H9 (cell line): Measurements from ENCODE around the gene DIO1. TPM values are rescaled to one million over a fixed set of nuclear protein-coding genes. Genes with fewer than 3 reads are reported as not detected.

Experiments
- DNase-seq: peaks from one replicate; pipeline ENCODE4 v3.0.0-alpha.2; 2017
- H2AFZ ChIP-seq: one replicate; pipeline ENCODE4 v1.6.1; 2013; ENCODE audit warnings: mild to moderate bottlenecking, low read length, control low read depth, moderate library complexity
- H2AK5ac ChIP-seq: 2 replicates; pipeline ENCODE4 v1.6.1; 2013; ENCODE audit warnings: low read length, control low read depth, mixed read lengths; ENCODE audit not compliant: insufficient read length
- H2BK120ac ChIP-seq: one replicate; pipeline ENCODE4 v1.6.1; 2013; ENCODE audit warnings: low read depth, mild to moderate bottlenecking, low read length, control low read depth, inconsistent platforms; ENCODE audit not compliant: poor library complexity, severe bottlenecking
- H2BK12ac ChIP-seq: 2 replicates; pipeline ENCODE4 v1.6.1; 2013; ENCODE audit warnings: low read length, control low read depth, mixed read lengths, low read depth; ENCODE audit not compliant: insufficient read length
- H2BK15ac ChIP-seq: 2 replicates; pipeline ENCODE4 v1.6.1; 2013; ENCODE audit warnings: low read depth, low read length, control low read depth
- H2BK20ac ChIP-seq: one replicate; pipeline ENCODE4 v1.6.1; 2013; ENCODE audit warnings: low read depth, mild to moderate bottlenecking, low read length, control low read depth, inconsistent platforms; ENCODE audit not compliant: poor library complexity, severe bottlenecking
- H2BK5ac ChIP-seq: 2 replicates; pipeline ENCODE4 v1.6.1; 2013; ENCODE audit warnings: low read length, control low read depth, mixed read lengths; ENCODE audit not compliant: insufficient read length
- H3K14ac ChIP-seq: 2 replicates; pipeline ENCODE4 v1.6.1; 2013; ENCODE audit warnings: low read length, control low read depth; ENCODE audit not compliant: insufficient read depth
- H3K18ac ChIP-seq: 2 replicates; pipeline ENCODE4 v1.6.1; 2013; ENCODE audit warnings: low read depth, mild to moderate bottlenecking, mixed read lengths, low read length, control low read depth; ENCODE audit not compliant: insufficient read length
- H3K23ac ChIP-seq: 2 replicates; pipeline ENCODE4 v1.6.1; 2013; ENCODE audit warnings: low read length, control low read depth, mixed read lengths, low read depth; ENCODE audit not compliant: insufficient read length
- H3K23me2 ChIP-seq: 2 replicates; pipeline ENCODE4 v1.6.1; 2013; ENCODE audit warnings: low read depth, mild to moderate bottlenecking, mixed read lengths, low read length, control low read depth; ENCODE audit not compliant: insufficient read length, poor library complexity, severe bottlenecking
- H3K27ac ChIP-seq: 2 replicates; pipeline ENCODE4 v1.5.1; 2013; ENCODE audit warnings: low read length, control low read depth, mixed read lengths, low read depth; ENCODE audit not compliant: insufficient read length
- H3K27me3 ChIP-seq: 2 replicates; pipeline ENCODE4 v1.6.1; 2013; ENCODE audit warnings: low read length, control low read depth, inconsistent platforms; ENCODE audit not compliant: insufficient read depth
- H3K4ac ChIP-seq: 2 replicates; pipeline ENCODE4 v1.6.1; 2013; ENCODE audit warnings: low read depth, mild to moderate bottlenecking, control low read depth, inconsistent platforms, low read length, moderate library complexity
- H3K4me1 ChIP-seq: 2 replicates; pipeline ENCODE4 v1.6.1; 2013; ENCODE audit warnings: low read length, control low read depth, inconsistent platforms; ENCODE audit not compliant: insufficient read depth
- H3K4me2 ChIP-seq: 2 replicates; pipeline ENCODE4 v1.6.1; 2013; ENCODE audit warnings: low read length, control low read depth, mixed read lengths; ENCODE audit not compliant: insufficient read length, insufficient read depth
- H3K56ac ChIP-seq: 2 replicates; pipeline ENCODE4 v1.6.1; 2013; ENCODE audit warnings: low read depth, mild to moderate bottlenecking, mixed read lengths, low read length, control low read depth; ENCODE audit not compliant: insufficient read length
- H3K79me1 ChIP-seq: 2 replicates; pipeline ENCODE4 v1.6.1; 2013; ENCODE audit warnings: low read depth, mild to moderate bottlenecking, moderate library complexity, low read length, control low read depth, inconsistent platforms; ENCODE audit not compliant: insufficient read depth, poor library complexity, severe bottlenecking
- H3K79me2 ChIP-seq: 2 replicates; pipeline ENCODE4 v1.6.1; 2013; ENCODE audit warnings: low read length, control low read depth, inconsistent platforms; ENCODE audit not compliant: insufficient read depth
- H3K9ac ChIP-seq: 2 replicates; pipeline ENCODE4 v1.6.1; 2013; ENCODE audit warnings: low read length, control low read depth, mixed read lengths; ENCODE audit not compliant: insufficient read length; ENCODE audit errors: extremely low read depth
- H3K9me3 ChIP-seq: one replicate; pipeline ENCODE4 v1.6.1; 2013; ENCODE audit warnings: low read depth, low read length, inconsistent platforms; ENCODE audit not compliant: control insufficient read depth
- H3T11ph ChIP-seq: one replicate; pipeline ENCODE4 v1.6.1; 2013; ENCODE audit warnings: mild to moderate bottlenecking, low read length, control low read depth, inconsistent platforms
- H4K20me1 ChIP-seq: one replicate; pipeline ENCODE4 v1.6.1; 2013; ENCODE audit not compliant: control insufficient read depth, insufficient read length, insufficient read depth
- H4K5ac ChIP-seq: 2 replicates; pipeline ENCODE4 v1.6.1; 2013; ENCODE audit warnings: low read depth, mild to moderate bottlenecking, mixed read lengths, low read length, control low read depth; ENCODE audit not compliant: insufficient read length
- H4K8ac ChIP-seq: replicated peaks from 2 replicates; pipeline ENCODE4 v1.6.1; 2013; ENCODE audit warnings: low read length, control low read depth, mixed read lengths, low read depth; ENCODE audit not compliant: insufficient read length
- H4K91ac ChIP-seq: 2 replicates; pipeline ENCODE4 v1.6.1; 2013; ENCODE audit warnings: low read depth, mild to moderate bottlenecking, moderate library complexity, mixed read lengths, low read length, control low read depth; ENCODE audit not compliant: insufficient read length
- H3K27ac Mint-ChIP-seq, 3 experiments: 2 replicates in 2 of 3; 3 replicates in 1 of 3; pipeline ENCODE4 v1.8.0; 2020 to 2021; ENCODE audit warnings: mixed read lengths in 3 of 3, mild to moderate bottlenecking in 1 of 3, moderate library complexity in 1 of 3
- H3K27me3 Mint-ChIP-seq: 2 replicates; pipeline ENCODE4 v1.8.0; 2021; ENCODE audit warnings: low read depth, mild to moderate bottlenecking, moderate library complexity, mixed read lengths
- H3K36me3 Mint-ChIP-seq, 3 experiments: 2 replicates in 2 of 3; 3 replicates in 1 of 3; pipeline ENCODE4 v1.8.0; 2020 to 2021; ENCODE audit warnings: low read depth in 3 of 3, mixed read lengths in 3 of 3; ENCODE audit not compliant: insufficient read depth in 1 of 3
- H3K4me1 Mint-ChIP-seq, 2 experiments: 2 replicates each; pipeline ENCODE4 v1.8.0; 2020; ENCODE audit warnings: mixed read lengths in 2 of 2
- H3K4me3 Mint-ChIP-seq, 2 experiments: 2 replicates in 1 of 2; 3 replicates in 1 of 2; pipeline ENCODE4 v1.8.0; 2020 to 2021; ENCODE audit warnings: mild to moderate bottlenecking in 2 of 2, mixed read lengths in 2 of 2, moderate library complexity in 1 of 2
- H3K9me3 Mint-ChIP-seq, 2 experiments: 2 replicates in 1 of 2; 3 replicates in 1 of 2; pipeline ENCODE4 v1.8.0; 2020; ENCODE audit warnings: mild to moderate bottlenecking in 2 of 2, mixed read lengths in 2 of 2, moderate library complexity in 1 of 2
- WGBS: extraction: QIAGEN DNeasy Blood & Tissue Kit; methylation state at CpG from one replicate; pipeline ENCODE4 v1.1.7; 2013; ENCODE audit warnings: missing lambda C conversion rate, low lambda C conversion rate, mixed read lengths; ENCODE audit not compliant: insufficient read length; ENCODE audit errors: extremely low coverage; 5-methylcytosine and 5-hydroxymethylcytosine counted together
- total RNA-seq: library from RNA; stranded (reverse); gene quantifications from 2 replicates; pipeline ENCODE4 v1.2.1, GENCODE V29; 2021
- TF ChIP-seq, protein P1 (sequence below): fragments of 200-600 bp; sonication (generic); conservative IDR thresholded peaks from 3 replicates; pipeline ENCODE4 v1.8.0; 2021; ENCODE audit warnings: antibody characterized with exemption, mild to moderate bottlenecking

The DIO1 gene
- total RNA-seq, 1 experiment from 2014 or later, result not detected

GRCh38 chr1:53847980-53848379 is 46.0 kb upstream of the DIO1 start:
- H2BK12ac ChIP-seq, result no peak overlapping the region
- H2AK5ac ChIP-seq, result no peak overlapping the region
- peaks cover 9 to 20% (median 15%) of the 10 kb centered on the region in 3 experiments for H3K36me3 Mint-ChIP-seq
- no peak overlapping the region for H4K8ac ChIP-seq
- H3K4me3 Mint-ChIP-seq, result no peak overlapping the region
- DNase-seq, result no peak
- TF ChIP-seq, protein P1, sequence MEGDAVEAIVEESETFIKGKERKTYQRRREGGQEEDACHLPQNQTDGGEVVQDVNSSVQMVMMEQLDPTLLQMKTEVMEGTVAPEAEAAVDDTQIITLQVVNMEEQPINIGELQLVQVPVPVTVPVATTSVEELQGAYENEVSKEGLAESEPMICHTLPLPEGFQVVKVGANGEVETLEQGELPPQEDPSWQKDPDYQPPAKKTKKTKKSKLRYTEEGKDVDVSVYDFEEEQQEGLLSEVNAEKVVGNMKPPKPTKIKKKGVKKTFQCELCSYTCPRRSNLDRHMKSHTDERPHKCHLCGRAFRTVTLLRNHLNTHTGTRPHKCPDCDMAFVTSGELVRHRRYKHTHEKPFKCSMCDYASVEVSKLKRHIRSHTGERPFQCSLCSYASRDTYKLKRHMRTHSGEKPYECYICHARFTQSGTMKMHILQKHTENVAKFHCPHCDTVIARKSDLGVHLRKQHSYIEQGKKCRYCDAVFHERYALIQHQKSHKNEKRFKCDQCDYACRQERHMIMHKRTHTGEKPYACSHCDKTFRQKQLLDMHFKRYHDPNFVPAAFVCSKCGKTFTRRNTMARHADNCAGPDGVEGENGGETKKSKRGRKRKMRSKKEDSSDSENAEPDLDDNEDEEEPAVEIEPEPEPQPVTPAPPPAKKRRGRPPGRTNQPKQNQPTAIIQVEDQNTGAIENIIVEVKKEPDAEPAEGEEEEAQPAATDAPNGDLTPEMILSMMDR, result no peak
- no peaks in the 10 kb centered on the region for H4K20me1 ChIP-seq
- no peaks in the 10 kb centered on the region for H3K4me1 Mint-ChIP-seq
- H2BK20ac ChIP-seq, result no peak overlapping the region
- no peak overlapping the region for H2BK120ac ChIP-seq
- H3K9me3 ChIP-seq, result no peaks in the 10 kb centered on the region
- no peak overlapping the region for H3K27ac ChIP-seq
- peaks cover 2 to 7% of the 10 kb centered on the region in 2 experiments; a peak in 4 of 5 replicates for H3K9me3 Mint-ChIP-seq
- H2BK5ac ChIP-seq, result no peak overlapping the region
- no peak overlapping the region for H3K4me2 ChIP-seq
- no peak overlapping the region for H3K56ac ChIP-seq
- no peak overlapping the region for H3K9ac ChIP-seq
- H3T11ph ChIP-seq, result no peak overlapping the region
- no peak overlapping the region for H4K5ac ChIP-seq
- H3K27ac Mint-ChIP-seq, result no peak overlapping the region
- no peaks in the 10 kb centered on the region for H3K79me1 ChIP-seq
- H3K14ac ChIP-seq, result no peak overlapping the region
- peaks cover 10% of the 10 kb centered on the region for H3K27me3 Mint-ChIP-seq
- no peaks in the 10 kb centered on the region for H3K23me2 ChIP-seq
- no peak overlapping the region for H3K4ac ChIP-seq
- no peak overlapping the region for H3K23ac ChIP-seq
- H2AFZ ChIP-seq, result no peak overlapping the region
- H2BK15ac ChIP-seq, result no peak overlapping the region
- WGBS, result no CpG with 5 or more reads among the region's 6 CpGs
- no peak overlapping the region for H3K18ac ChIP-seq
- no peak overlapping the region for H4K91ac ChIP-seq
- no peaks in the 10 kb centered on the region for H3K27me3 ChIP-seq
- no peaks in the 10 kb centered on the region for H3K79me2 ChIP-seq
- H3K4me1 ChIP-seq, result no peaks in the 10 kb centered on the region
